Left hindlimb (tissue), 1 donor: ENCODE results near the gene PERCC1.

Source experiments
- DNase-seq: peaks from one replicate; pipeline ENCODE4 v3.0.0-alpha.2; 2018

The PERCC1 gene

GRCh38 chr16:1413684-1414531 is 17.0 kb upstream of the PERCC1 start:
- DNase-seq: no peak

- peak; percentile 82 for DNase-seq
These were observed 16.2 kb upstream of the PERCC1 start, which contains the start of gene UNKL for GRCh38 chr16:1414532-1415260. Gene UNKL, minus strand, starts transcription at chr16:1414704. Its CDS starts 13 bp downstream, at chr16:1414691.

GRCh38 chr16:1416521-1416941 is 14.3 kb upstream of the PERCC1 start:
- DNase-seq: no peak

- DNase-seq: no peak
These were observed 10.8 kb upstream of the PERCC1 start for GRCh38 chr16:1420111-1420539.

- DNase-seq: no peak
These were observed 8.8 kb upstream of the PERCC1 start for GRCh38 chr16:1422076-1422475.

GRCh38 chr16:1424028-1424427 is 6.8 kb upstream of the PERCC1 start:
- DNase-seq: no peak

- no peak for DNase-seq
These were observed 5.1 kb upstream of the PERCC1 start for GRCh38 chr16:1425616-1426370.

GRCh38 chr16:1426734-1427471 is 4.0 kb upstream of the PERCC1 start:
- no peak for DNase-seq

- DNase-seq: no peak
These were observed 3.1 kb upstream of the PERCC1 start for GRCh38 chr16:1427473-1428461.

- DNase-seq: no peak
These were observed 2.4 kb upstream of the PERCC1 start for GRCh38 chr16:1428511-1428910.

- DNase-seq: no peak
These were observed 1.9 kb upstream of the PERCC1 start for GRCh38 chr16:1429012-1429411.

GRCh38 chr16:1429631-1430030 is 1.2 kb upstream of the PERCC1 start:
- no peak for DNase-seq

- DNase-seq: no peak
These were observed 592 bp upstream of the PERCC1 start for GRCh38 chr16:1430214-1430758.

GRCh38 chr16:1431497-1432270 is 806 bp downstream of the PERCC1 start:
- no peak for DNase-seq

- DNase-seq: no peak
These were observed 1.7 kb downstream of the PERCC1 start for GRCh38 chr16:1432388-1433262.

GRCh38 chr16:1433263-1433560 is 2.3 kb downstream of the PERCC1 start:
- DNase-seq: no peak

- DNase-seq: no peak
These were observed 2.9 kb downstream of the PERCC1 start for GRCh38 chr16:1433756-1434155.

- no peak for DNase-seq
These were observed 4.0 kb downstream of the PERCC1 start for GRCh38 chr16:1434644-1435592.
